Measurements from ENCODE around the gene PTPRT. TPM values are rescaled to one million over a fixed set of nuclear protein-coding genes. Genes with fewer than 3 reads are reported as not detected.

Gene PTPRT
- total RNA-seq, 4 donors from 2014 or later: 0.67 to 2.5 (median 1.0) TPM

DNA sequence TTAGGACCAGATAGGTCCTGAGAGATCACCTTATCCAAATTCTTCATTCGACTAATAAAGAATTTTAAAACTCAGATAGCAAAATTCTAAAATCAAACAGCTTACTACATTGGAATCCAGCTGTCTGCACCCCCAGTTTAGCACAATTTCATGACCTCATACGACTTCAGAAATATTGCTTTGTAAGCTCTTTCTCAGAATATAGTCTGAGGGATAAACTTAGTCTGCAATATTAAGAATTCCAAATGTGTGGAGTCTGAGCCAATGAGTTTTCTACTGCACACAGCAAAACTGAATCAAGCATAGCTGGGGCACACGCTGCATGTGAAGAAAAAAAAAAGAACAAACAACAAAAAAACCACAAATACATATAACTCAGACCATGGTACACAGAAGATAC lies 1029.9 kb downstream of the PTPRT start:
- no peak for TF ChIP-seq POLR2A (IDR thresholded peaks at IDR 0.05)
- TF ChIP-seq, protein P1, sequence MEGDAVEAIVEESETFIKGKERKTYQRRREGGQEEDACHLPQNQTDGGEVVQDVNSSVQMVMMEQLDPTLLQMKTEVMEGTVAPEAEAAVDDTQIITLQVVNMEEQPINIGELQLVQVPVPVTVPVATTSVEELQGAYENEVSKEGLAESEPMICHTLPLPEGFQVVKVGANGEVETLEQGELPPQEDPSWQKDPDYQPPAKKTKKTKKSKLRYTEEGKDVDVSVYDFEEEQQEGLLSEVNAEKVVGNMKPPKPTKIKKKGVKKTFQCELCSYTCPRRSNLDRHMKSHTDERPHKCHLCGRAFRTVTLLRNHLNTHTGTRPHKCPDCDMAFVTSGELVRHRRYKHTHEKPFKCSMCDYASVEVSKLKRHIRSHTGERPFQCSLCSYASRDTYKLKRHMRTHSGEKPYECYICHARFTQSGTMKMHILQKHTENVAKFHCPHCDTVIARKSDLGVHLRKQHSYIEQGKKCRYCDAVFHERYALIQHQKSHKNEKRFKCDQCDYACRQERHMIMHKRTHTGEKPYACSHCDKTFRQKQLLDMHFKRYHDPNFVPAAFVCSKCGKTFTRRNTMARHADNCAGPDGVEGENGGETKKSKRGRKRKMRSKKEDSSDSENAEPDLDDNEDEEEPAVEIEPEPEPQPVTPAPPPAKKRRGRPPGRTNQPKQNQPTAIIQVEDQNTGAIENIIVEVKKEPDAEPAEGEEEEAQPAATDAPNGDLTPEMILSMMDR (IDR thresholded peaks at IDR 0.05): no peak
- H3K9me3 ChIP-seq: no peaks in the 10 kb centered on the region
- no peaks in the 10 kb centered on the region for H3K27me3 ChIP-seq
- no peak overlapping the region for H3K4me3 ChIP-seq
- H3K4me1 ChIP-seq: no peaks in the 10 kb centered on the region
- no peaks in the 10 kb centered on the region for H3K36me3 ChIP-seq
- no peak for DNase-seq
- H3K27ac ChIP-seq: no peak overlapping the region

DNA sequence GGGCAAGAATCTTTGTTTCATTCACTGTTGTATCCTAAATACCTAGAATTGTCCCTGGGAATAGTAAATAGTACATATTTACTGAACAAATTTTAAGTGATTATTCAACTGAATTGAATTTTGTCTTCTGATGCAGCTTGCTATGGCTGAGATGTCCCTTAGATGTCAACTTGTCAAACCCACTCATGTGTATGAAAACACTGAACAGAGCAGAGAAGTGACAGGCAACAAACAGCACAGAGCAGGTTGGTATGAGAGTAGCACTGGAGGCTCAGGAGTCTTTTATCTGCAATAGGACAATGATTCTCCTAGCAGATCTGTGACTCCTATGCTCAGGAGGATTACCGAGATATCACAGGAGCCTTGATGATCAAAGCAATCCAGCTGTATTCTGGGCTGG lies 1031.4 kb downstream of the PTPRT start:
- H3K27me3 ChIP-seq: no peaks in the 10 kb centered on the region
- no peaks in the 10 kb centered on the region for H3K4me1 ChIP-seq
- no peak for DNase-seq
- no peaks in the 10 kb centered on the region for H3K9me3 ChIP-seq
- H3K4me3 ChIP-seq: no peak overlapping the region
- no peak overlapping the region for H3K27ac ChIP-seq
- H3K36me3 ChIP-seq: no peaks in the 10 kb centered on the region
- no peak for TF ChIP-seq POLR2A (IDR thresholded peaks at IDR 0.05)
- TF ChIP-seq, protein P1 (IDR thresholded peaks at IDR 0.05): no peak

DNA sequence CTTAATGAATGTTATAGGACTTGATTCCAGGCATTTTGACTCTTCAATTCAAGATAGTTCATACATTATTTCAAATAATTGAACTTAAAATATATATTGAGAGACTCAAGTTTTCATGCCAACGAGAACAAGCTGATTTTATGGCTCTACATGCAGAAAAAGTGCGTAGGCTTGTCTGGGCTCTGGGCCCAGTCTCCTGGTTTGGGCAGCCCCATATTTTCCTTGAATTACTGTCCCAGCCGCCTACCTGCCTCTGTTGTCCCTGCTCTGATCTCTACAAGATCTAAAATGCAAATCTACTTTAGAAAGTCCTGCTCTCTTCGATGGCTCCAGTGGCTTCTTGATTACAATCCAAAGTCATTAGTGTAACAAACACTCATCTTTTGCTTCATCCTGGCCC lies 1034.1 kb downstream of the PTPRT start:
- TF ChIP-seq, protein P1 (IDR thresholded peaks at IDR 0.05): no peak
- TF ChIP-seq POLR2A (IDR thresholded peaks at IDR 0.05): no peak
- H3K27ac ChIP-seq: no peak overlapping the region
- no peaks in the 10 kb centered on the region for H3K9me3 ChIP-seq
- no peaks in the 10 kb centered on the region for H3K36me3 ChIP-seq
- H3K4me1 ChIP-seq: no peaks in the 10 kb centered on the region
- H3K4me3 ChIP-seq: no peak overlapping the region
- DNase-seq: no peak
- H3K27me3 ChIP-seq: no peaks in the 10 kb centered on the region

DNA sequence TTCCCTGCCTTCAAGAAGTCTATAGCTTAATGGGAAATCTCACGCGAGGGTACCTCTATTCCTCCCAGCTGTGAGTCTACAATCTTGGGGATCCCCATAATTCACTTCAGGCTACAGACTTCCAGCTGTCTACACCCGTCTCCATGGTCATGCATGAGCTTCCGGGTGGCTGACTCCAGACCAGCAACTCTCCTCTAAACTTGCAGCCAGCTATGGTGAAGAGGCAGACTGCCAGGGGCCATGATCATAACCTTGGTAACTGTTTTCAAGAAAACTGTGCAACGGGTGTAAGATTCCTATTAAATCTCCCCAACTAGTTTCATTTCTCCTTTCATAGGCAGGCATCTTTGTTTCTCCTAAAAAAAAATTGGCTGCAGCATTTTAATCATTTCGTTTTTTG lies 1037.1 kb downstream of the PTPRT start:
- no peak overlapping the region for H3K4me3 ChIP-seq
- no peaks in the 10 kb centered on the region for H3K4me1 ChIP-seq
- DNase-seq: no peak
- no peaks in the 10 kb centered on the region for H3K27me3 ChIP-seq
- no peak for TF ChIP-seq POLR2A (IDR thresholded peaks at IDR 0.05)
- TF ChIP-seq, protein P1 (IDR thresholded peaks at IDR 0.05): no peak
- H3K27ac ChIP-seq: no peak overlapping the region
- H3K36me3 ChIP-seq: no peaks in the 10 kb centered on the region
- no peaks in the 10 kb centered on the region for H3K9me3 ChIP-seq

DNA sequence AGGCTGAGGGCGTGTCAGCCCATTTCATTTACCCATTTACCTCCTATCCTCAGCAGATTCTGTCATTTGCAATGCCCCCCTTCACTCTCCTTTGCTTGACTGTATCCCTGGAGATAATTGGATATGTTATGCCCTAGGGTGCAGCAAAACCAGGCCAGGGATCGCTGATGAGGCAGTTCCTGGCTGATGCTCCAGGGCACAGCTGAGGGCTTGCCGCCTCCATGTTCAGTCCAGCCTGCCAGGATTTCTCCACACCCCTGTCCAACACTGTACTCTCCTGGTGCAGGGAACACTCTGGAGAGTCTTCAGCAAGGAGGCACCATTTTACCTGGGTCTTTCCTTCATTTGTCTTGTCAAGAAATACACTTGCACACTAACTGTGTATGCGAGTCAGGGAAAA lies 1039.5 kb downstream of the PTPRT start:
- no peak for DNase-seq
- Histone ChIP-seq H3K4me1 (no peaks in the 10 kb centered on the region), H3K27ac (no peak overlapping the region), H3K27me3 (no peaks in the 10 kb centered on the region), H3K4me3 (no peak overlapping the region), H3K36me3 (no peaks in the 10 kb centered on the region), H3K9me3 (no peaks in the 10 kb centered on the region)
- TF ChIP-seq, protein P1 (IDR thresholded peaks at IDR 0.05): no peak
- TF ChIP-seq POLR2A (IDR thresholded peaks at IDR 0.05): no peak

DNA sequence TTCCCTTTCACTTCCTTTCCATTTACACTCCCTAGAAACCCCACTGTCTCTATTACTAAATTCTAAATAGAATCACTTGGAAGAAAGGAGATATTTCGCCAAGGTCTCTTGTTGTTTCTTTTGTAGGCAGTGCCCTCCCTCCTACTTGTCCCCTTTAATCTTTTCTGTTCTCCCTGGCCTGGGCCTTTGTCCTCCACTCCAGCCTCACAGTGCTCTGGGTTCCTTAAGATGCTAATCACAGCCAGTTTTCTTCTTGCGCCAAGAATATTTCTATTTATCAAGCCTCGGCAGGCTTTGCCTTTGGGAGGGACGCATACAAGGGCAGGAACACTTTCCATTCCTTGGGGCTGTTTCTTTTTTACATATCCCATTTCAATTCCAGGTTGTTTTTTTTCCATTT lies 1051.0 kb downstream of the PTPRT start:
- Histone ChIP-seq H3K36me3 (no peaks in the 10 kb centered on the region), H3K4me3 (no peak overlapping the region), H3K9me3 (no peaks in the 10 kb centered on the region), H3K27me3 (no peaks in the 10 kb centered on the region), H3K4me1 (no peaks in the 10 kb centered on the region), H3K27ac (no peak overlapping the region)
- no peak for DNase-seq
- no peak for TF ChIP-seq POLR2A (IDR thresholded peaks at IDR 0.05)
- TF ChIP-seq, protein P1 (IDR thresholded peaks at IDR 0.05): no peak

Data from Peyer's patch (tissue), 4 donors.